Measurements from ENCODE around the gene TTC28.

- TF ChIP-seq CTCF (IDR thresholded peaks at IDR 0.05), result no peak
- TF ChIP-seq POLR2A (IDR thresholded peaks at IDR 0.05), result no peak
Measured at GRCh38 chr22:28702891-28703290, 23.3 kb upstream of the TTC28 start.

Data from thyroid gland (tissue), 4 donors.